Measurements from ENCODE around the gene ANP32B. TPM values are rescaled to one million over a fixed set of nuclear protein-coding genes. Genes with fewer than 3 reads are reported as not detected.
"Not testable (repeated sequence)": the region's sequence is repeated elsewhere in the genome, so short reads cannot be mapped to it uniquely, and the experiment has no call there.

Gene ANP32B
- polyA plus RNA-seq, 4 donors: 234 to 267 (median 247) TPM

GRCh38 chr9:97987487-97987886 is 4.3 kb downstream of the ANP32B start:
- no peak for DNase-seq (ENCODE audit: low read depth in 4 of 4, low spot score in 3 of 4)

DNA sequence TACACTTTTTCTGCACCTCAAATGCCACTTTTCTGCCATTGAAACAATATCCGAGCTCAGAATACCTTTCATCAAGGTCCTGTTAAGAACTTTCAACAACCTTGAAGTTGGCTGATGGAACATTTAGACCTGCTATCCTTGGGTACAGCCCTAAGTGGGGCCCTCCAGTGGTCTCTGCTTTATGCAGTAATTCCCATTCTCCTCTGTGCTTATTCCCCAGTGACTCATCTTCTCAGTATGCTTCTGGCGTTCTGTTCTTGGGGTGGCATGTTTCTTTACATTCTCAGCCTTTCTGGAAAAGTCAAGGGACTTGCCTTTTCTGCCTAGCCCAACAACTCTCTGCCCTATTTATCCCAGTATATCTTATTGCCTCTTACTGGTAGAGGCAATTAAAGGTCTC is 7.1 kb downstream of the ANP32B start:
- DNase-seq (ENCODE audit: low read depth in 4 of 4, low spot score in 3 of 4): no peak

- no peak for DNase-seq (ENCODE audit: low read depth in 4 of 4, low spot score in 3 of 4)
These were observed 8.7 kb downstream of the ANP32B start for GRCh38 chr9:97991818-97992217.

DNA sequence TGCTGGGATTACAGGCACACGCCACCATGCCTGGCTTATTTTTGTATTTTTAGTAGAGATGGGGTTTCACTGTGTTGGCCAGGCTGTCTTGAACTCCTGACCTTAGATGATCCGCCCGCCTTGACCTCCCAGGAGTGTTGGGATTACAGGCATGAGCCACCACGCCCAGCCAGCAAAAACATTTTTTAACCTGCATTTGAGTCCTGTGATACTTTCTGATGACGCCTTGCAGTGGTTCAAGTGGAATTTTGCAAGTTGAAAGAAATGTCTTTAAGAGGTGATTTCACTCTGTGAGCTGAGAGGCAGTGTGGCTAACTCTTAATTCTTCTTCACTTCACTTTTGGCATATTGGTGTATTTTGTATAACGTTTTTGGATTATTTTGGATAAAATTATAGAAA is 9.1 kb downstream of the ANP32B start:
- DNase-seq (ENCODE audit: low read depth in 4 of 4, low spot score in 3 of 4): no peak

GRCh38 chr9:97993000-97993399 is 9.9 kb downstream of the ANP32B start:
- DNase-seq (ENCODE audit: low read depth in 4 of 4, low spot score in 3 of 4): no peak

GRCh38 chr9:97994703-97995102 is 11.6 kb downstream of the ANP32B start:
- no peak for DNase-seq (ENCODE audit: low read depth in 4 of 4, low spot score in 3 of 4)

GRCh38 chr9:97996676-97997075 is 13.5 kb downstream of the ANP32B start:
- DNase-seq (ENCODE audit: low read depth in 4 of 4, low spot score in 3 of 4): not testable (repeated sequence)

- DNase-seq (ENCODE audit: low read depth in 4 of 4, low spot score in 3 of 4): no peak
These were observed 14.5 kb downstream of the ANP32B start for GRCh38 chr9:97997330-97998276.

DNA sequence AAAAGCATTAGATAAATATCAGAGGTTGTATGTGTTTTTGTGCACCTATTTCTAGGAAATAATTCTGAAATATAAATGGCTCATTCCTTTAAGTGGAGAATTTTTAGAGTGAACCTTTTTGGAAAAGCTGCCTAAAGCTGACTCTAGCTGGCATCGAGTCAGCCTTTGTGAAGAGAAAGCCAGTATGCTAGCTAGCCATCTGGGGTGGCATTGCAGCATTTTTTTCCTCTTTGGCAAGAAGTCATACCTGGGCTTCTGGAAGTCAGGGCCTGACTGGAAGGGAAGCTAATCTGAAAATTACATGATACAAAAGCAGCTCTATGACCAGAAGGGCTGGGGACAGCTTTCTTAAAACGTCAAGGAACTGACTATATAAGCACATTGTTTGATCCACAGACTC is 19.7 kb downstream of the ANP32B start:
- DNase-seq (ENCODE audit: low read depth in 4 of 4, low spot score in 3 of 4): no peak

DNA sequence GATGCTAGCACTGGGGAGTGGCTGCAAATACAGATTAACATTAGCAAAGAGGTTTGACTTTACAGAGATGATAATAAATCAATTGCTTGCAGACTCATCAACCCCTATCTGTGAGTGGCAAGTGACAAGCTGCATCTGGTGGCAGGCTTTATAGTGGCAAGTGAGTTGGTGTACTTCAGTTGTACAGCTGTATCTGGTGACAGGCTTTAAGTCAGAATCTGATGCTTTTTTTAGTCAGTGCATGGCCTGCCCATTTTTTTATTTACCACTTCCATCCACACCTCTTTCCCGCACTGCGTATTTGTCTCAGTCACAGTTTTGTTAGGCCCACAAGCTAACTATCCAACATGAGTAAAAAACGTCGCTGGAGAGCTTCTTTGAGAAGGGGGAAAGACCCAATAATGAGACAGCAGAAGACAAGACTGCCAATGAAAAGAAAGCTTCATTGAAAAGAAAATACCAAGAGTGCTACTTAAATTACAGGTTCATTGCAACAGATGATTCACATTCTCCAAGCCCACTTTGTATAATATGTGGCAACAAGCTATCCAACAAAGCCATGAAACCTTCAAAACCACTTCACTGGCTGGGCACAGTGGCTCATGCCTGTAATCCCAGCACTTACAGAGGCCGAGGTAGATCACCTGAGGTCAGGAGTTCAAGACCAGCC is 23.1 kb downstream of the ANP32B start:
- DNase-seq (ENCODE audit: low read depth in 4 of 4, low spot score in 3 of 4): no peak

DNA sequence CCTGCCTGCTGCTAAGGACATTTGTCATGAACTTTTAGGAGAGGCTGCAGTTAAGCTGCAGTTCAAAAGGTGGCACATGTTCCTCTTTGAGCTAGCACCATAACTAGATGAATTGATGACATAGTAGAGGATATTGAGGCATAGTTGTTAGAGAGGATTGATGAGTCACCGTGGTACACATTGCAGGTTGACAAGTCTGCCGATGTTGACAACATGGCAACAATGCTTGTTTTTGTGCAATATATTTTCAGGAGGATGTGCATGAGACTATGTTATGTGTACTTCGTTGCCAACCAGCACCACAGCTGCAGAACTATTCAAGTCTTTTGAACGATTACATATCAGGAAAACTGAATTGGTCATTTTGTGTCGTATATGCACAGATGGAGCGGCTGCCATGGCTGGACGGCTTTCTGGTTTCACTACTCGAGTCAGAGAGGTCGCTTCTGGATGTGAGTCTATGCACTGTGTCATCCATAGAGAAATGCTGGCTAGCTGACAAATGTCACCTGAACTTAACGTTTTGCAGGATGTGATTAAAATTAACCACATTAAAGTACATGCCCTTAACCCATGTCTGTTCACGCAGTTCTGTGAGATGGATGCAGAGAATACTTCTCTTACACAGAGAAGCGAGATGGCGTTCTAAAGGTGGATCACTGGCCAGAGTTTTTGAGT is 24.2 kb downstream of the ANP32B start:
- DNase-seq (ENCODE audit: low read depth in 4 of 4, low spot score in 3 of 4): no peak

- DNase-seq (ENCODE audit: low read depth in 4 of 4, low spot score in 3 of 4): no peak
These were observed 25.6 kb downstream of the ANP32B start for GRCh38 chr9:98008764-98009163.

DNA sequence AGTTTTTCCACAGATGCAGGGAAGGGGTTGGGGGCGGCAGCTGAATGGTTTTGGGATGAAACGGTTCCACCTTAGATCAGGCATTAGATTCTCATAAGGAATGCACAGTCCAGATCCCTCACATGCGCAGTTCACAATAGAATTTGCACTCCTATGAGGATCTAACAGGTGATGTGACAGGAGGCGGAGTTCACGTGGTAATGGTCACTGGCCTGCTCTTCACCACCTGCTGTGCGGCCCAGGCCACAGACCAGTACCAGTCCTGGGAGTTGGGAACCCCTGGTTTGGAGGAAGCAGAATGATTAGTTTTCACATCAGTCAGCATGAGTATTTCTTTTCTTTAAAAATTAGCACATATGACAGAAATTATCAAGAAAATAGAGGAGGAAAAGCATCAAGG is 26.3 kb downstream of the ANP32B start:
- DNase-seq (ENCODE audit: low read depth in 4 of 4, low spot score in 3 of 4): no peak

DNA sequence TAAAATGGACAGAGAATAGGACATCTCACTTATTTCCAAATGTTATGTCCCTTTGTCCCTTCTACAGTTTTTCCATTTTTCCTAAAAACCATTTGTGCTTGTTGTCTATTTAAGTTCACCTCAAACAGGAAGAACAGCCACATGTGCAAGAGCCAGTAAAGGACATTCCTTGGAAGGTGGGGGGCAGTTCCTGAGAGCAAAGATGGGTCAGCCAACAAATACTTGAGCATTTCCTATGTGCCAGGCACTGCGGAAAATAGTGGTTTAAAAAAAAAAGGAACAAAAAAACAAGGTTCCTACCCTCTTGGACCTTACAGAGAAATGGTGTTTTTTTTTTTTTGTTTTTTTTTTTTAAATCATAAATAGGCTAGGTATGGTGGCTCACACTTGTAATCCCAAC is 26.8 kb downstream of the ANP32B start:
- DNase-seq (ENCODE audit: low read depth in 4 of 4, low spot score in 3 of 4): no peak

DNA sequence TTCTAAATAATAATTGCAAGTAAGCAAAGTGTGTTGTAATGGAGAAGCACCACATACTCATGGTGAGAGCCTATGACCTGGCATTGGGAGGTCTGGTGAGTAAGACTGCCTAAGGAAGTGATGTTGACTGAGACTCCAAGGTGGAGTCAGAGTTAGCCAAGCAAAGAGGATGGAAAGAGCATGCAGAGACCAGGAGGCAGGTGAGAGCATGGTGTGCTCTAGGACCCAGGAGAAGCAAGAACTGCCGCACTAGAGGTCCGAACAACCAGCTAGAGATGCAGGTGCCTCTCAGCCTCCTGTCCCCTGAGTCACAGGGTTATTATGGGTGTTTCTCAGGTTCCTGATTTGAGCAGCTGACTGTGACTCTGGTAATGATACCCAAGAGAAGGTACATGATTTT is 27.3 kb downstream of the ANP32B start:
- no peak for DNase-seq (ENCODE audit: low read depth in 4 of 4, low spot score in 3 of 4)

DNA sequence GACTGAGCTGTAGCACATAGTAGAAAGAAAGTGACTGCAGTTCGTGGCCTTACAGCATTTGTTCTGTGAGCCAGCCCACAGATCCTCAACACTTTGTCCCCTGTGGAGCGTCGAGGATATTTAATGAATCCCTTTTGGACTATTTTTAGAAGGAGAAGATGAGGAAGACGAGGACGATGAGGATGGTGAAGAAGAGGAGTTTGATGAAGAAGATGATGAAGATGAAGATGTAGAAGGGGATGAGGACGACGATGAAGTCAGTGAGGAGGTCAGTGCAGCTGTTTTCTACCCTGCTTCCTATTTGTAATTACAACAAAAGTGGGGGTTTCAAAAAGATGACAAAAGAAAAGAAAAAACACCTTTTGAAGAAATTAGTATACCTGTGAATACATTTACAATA is 28.0 kb downstream of the ANP32B start:
- DNase-seq (ENCODE audit: low read depth in 4 of 4, low spot score in 3 of 4): no peak

- DNase-seq (ENCODE audit: low read depth in 4 of 4, low spot score in 3 of 4): no peak
These were observed 33.1 kb downstream of the ANP32B start for GRCh38 chr9:98016137-98016680.

DNA sequence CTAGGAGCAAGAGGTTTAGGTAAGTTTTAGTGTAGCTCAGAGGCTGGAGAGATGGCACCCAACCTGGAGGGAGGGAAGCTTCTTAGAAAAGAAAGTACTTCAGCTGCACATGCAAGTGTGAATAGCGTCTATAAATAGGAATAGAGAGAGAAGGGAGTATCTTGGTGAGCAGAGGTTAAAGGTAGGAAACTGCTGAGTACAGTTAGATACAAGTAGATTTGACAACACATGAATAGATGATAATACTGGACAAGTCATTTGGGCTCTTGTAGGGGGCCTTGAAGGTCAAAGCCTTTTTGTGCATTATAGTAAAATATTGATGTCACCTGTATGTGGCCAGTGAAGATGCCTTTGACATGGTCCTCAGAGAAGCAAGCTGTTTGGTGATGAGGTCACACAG is 34.2 kb downstream of the ANP32B start:
- no peak for DNase-seq (ENCODE audit: low read depth in 4 of 4, low spot score in 3 of 4)

DNA sequence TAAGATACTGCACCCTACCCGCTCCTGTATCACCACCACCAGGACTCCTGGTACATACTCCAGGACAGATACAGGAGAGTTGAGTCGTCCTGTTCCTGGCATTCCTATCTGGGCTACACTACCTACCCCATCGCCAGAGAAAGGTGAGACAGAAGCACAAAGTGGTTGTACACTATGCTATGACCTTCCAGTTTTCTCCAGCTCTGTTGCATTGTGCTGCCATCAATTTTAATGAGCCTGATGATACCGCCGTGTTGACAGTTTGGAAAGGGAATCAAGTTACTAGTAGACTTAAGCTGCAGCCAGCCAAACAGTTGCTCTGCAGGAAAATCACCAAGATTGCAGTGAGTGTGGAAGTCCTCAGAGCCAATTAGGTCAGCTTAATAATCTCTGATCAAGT is 35.2 kb downstream of the ANP32B start:
- no peak for DNase-seq (ENCODE audit: low read depth in 4 of 4, low spot score in 3 of 4)

GRCh38 chr9:98019098-98019497 is 36.0 kb downstream of the ANP32B start:
- no peak for DNase-seq (ENCODE audit: low read depth in 4 of 4, low spot score in 3 of 4)

- not testable (repeated sequence) for DNase-seq (ENCODE audit: low read depth in 4 of 4, low spot score in 3 of 4)
These were observed 36.7 kb downstream of the ANP32B start for GRCh38 chr9:98019869-98020268.
